ENCODE data around the gene MAD1L1. TPM values are rescaled to one million over a fixed set of nuclear protein-coding genes. Genes with fewer than 3 reads are reported as not detected.

Gene MAD1L1
- total and polyA plus RNA-seq, 7 donors, result 11.7 to 17.5 (median 15.6) TPM

- ATAC-seq (peak in 3 of 4 donors; percentile 16 to 51 (median 45)), DNase-seq (peak in 1 of 2 donors; percentile 54)
- Histone ChIP-seq H3K9me3 (no peaks in the 10 kb centered on the region), H3K27ac (no peak overlapping the region), H3K4me1 (peaks cover 10% of the 10 kb centered on the region), H3K4me3 (no peak overlapping the region), H3K27me3 (ENCODE audit: insufficient read depth in 3 of 3, low read length in 2 of 3) (no peaks in the 10 kb centered on the region), H3K36me3 (ENCODE audit: insufficient read depth in 1 of 2, low read depth in 1 of 2) (no peaks in the 10 kb centered on the region)
- TF ChIP-seq CTCF (IDR thresholded peaks at IDR 0.05), result no peak
- 71 to 73% (median 73%) methylated on average over 31 of the region's 31 CpGs for WGBS, 3 donors
- intact Hi-C loops (cut with DNase I), result no loop called here
Observed at GRCh38 chr7:2082139-2082998, 150.4 kb downstream of the MAD1L1 start.

GRCh38 chr7:2081526-2082135, 151.1 kb downstream of the MAD1L1 start:
- intact Hi-C loops (cut with DNase I), result no loop called here
- no peak overlapping the region for H3K4me3 ChIP-seq
- H3K4me1 ChIP-seq, result peaks cover 10% of the 10 kb centered on the region
- DNase-seq, result no peak
- no peak overlapping the region for H3K27ac ChIP-seq
- H3K9me3 ChIP-seq, result no peaks in the 10 kb centered on the region
- no peaks in the 10 kb centered on the region for H3K36me3 ChIP-seq (ENCODE audit: insufficient read depth in 1 of 2, low read depth in 1 of 2)
- WGBS, 3 donors, result 91 to 95% (median 94%) methylated on average over 24 of the region's 24 CpGs
- no peaks in the 10 kb centered on the region for H3K27me3 ChIP-seq (ENCODE audit: insufficient read depth in 3 of 3, low read length in 2 of 3)
- TF ChIP-seq CTCF (IDR thresholded peaks at IDR 0.05), result no peak
- ATAC-seq, result no peak

GRCh38 chr7:2080477-2080876, 152.3 kb downstream of the MAD1L1 start:
- no peak overlapping the region for H3K4me3 ChIP-seq
- intact Hi-C loops (cut with DNase I), result no loop called here
- no peaks in the 10 kb centered on the region for H3K27me3 ChIP-seq (ENCODE audit: insufficient read depth in 3 of 3, low read length in 2 of 3)
- H3K36me3 ChIP-seq (ENCODE audit: insufficient read depth in 1 of 2, low read depth in 1 of 2), result no peaks in the 10 kb centered on the region
- whole genome bisulfite sequencing, 3 donors, result 92 to 95% (median 94%) methylated on average over 14 of the region's 14 CpGs
- no peak for TF ChIP-seq CTCF (IDR thresholded peaks at IDR 0.05)
- DNase-seq, result no peak
- H3K9me3 ChIP-seq, result no peaks in the 10 kb centered on the region
- ATAC-seq, result no peak
- no peak overlapping the region for H3K27ac ChIP-seq
- peaks cover 10% of the 10 kb centered on the region for H3K4me1 ChIP-seq

GRCh38 chr7:2080060-2080387, 152.7 kb downstream of the MAD1L1 start:
- no peak for DNase-seq
- no peaks in the 10 kb centered on the region for H3K36me3 ChIP-seq (ENCODE audit: insufficient read depth in 1 of 2, low read depth in 1 of 2)
- H3K27me3 ChIP-seq (ENCODE audit: insufficient read depth in 3 of 3, low read length in 2 of 3), result no peaks in the 10 kb centered on the region
- no peak for TF ChIP-seq CTCF (IDR thresholded peaks at IDR 0.05)
- H3K9me3 ChIP-seq, result no peaks in the 10 kb centered on the region
- H3K4me1 ChIP-seq, result peaks cover 10% of the 10 kb centered on the region
- WGBS, 3 donors, result 75 to 82% (median 81%) methylated on average over 6 of the region's 6 CpGs
- H3K27ac ChIP-seq, result no peak overlapping the region
- no peak for ATAC-seq
- no peak overlapping the region for H3K4me3 ChIP-seq
- intact Hi-C loops (cut with DNase I), result no loop called here
